GM12878 (cell line): ENCODE results near the gene ZNF543. TPM values are rescaled to one million over a fixed set of nuclear protein-coding genes. Genes with fewer than 3 reads are reported as not detected.

Source experiments
- ATAC-seq: fragments of 200-7000 bp; cut with Tn5 transposase; 3 replicates; pipeline ENCODE4 v1.9.1; 2020; ENCODE audit warnings: mild to moderate bottlenecking, moderate library complexity
- BruUV-seq: library from RNA; stranded (reverse); fragments of 400-500 nt; replicated peaks from 2 replicates; lab custom pipeline; 2021; lab: Mats Ljungman, UMichigan
- CTCF ChIA-PET: fragments of 300-600 bp; sonication (Branson Sonifier 250); formaldehyde crosslinking; extraction: SDS; loops from one replicate; lab custom pipeline; 2021; ENCODE audit warnings: inconsistent platforms; lab: Yijun Ruan, JAX
- POLR2A ChIA-PET: fragments of 350-600 bp; formaldehyde crosslinking; extraction: SDS; loops from one replicate; lab custom pipeline; 2021; ENCODE audit warnings: inconsistent platforms; lab: Charles Lee
- RAD21 ChIA-PET: fragments of 300-600 bp; sonication (Branson Sonifier 250); formaldehyde crosslinking; loops from one replicate; lab custom pipeline; 2023; ENCODE audit warnings: antibody characterized with exemption; ENCODE audit not compliant: unreplicated experiment; lab: Charles Lee
- SMC1A ChIA-PET: fragments of 300-600 bp; sonication (Branson Sonifier 250); formaldehyde crosslinking; loops from one replicate; lab custom pipeline; 2023; ENCODE audit not compliant: unreplicated experiment, uncharacterized antibody; lab: Charles Lee
- DNase-seq: peaks from one replicate; pipeline ENCODE4 v3.0.0-alpha.2; 2011; ENCODE audit warnings: low read depth, low spot score
- FAIRE-seq: peaks from 3 replicates; lab custom pipeline; 2011; peaks lifted over from hg19 to GRCh38; lab: Jason Lieb, UNC
- H2AFZ ChIP-seq: 2 replicates; pipeline ENCODE4 v1.6.0; 2011; ENCODE audit warnings: low read depth, low read length, control low read depth; ENCODE audit not compliant: control insufficient read depth
- H3K27ac ChIP-seq: 2 replicates; pipeline ENCODE4 v1.5.1; 2011; ENCODE audit warnings: control low read depth; ENCODE audit not compliant: control insufficient read depth, insufficient read depth
- H3K27me3 ChIP-seq, 2 experiments: replicated peaks in 1 of 2; 2 replicates each; pipeline versions ENCODE4 v1.6.0 to v1.6.1; 2011; ENCODE audit warnings: low read length in 1 of 2; ENCODE audit not compliant: control insufficient read depth in 2 of 2, insufficient read depth in 2 of 2
- H3K36me3 ChIP-seq, 2 experiments: 2 replicates each; pipeline ENCODE4 v1.5.1; 2011; ENCODE audit warnings: low read length in 1 of 2; ENCODE audit not compliant: control insufficient read depth in 2 of 2, insufficient read depth in 2 of 2
- H3K4me1 ChIP-seq: 2 replicates; pipeline ENCODE4 v1.6.1; 2011; ENCODE audit warnings: mild to moderate bottlenecking, low read length, moderate library complexity, mixed read lengths; ENCODE audit not compliant: control insufficient read depth, insufficient read depth
- H3K4me2 ChIP-seq: 2 replicates; pipeline ENCODE4 v1.6.0; 2011; ENCODE audit warnings: control low read depth; ENCODE audit not compliant: control insufficient read depth, insufficient read depth
- H3K4me3 ChIP-seq: fragments of 200-600 bp; sonication (generic); 2 replicates; pipeline ENCODE4 v1.5.1; 2016
- H3K79me2 ChIP-seq: 2 replicates; pipeline ENCODE4 v1.6.0; 2011; ENCODE audit warnings: low read length; ENCODE audit not compliant: control insufficient read depth, insufficient read depth
- H3K9ac ChIP-seq: 2 replicates; pipeline ENCODE4 v1.8.0; 2011; ENCODE audit warnings: low read length, control low read depth, mixed read lengths; ENCODE audit not compliant: control insufficient read depth, insufficient read depth
- H3K9me3 ChIP-seq: replicated peaks from 3 replicates; pipeline ENCODE4 v1.5.1; 2011; ENCODE audit warnings: mild to moderate bottlenecking, low read length; ENCODE audit not compliant: control insufficient read depth, insufficient read depth
- H4K20me1 ChIP-seq: 2 replicates; pipeline ENCODE4 v1.6.0; 2011; ENCODE audit not compliant: control insufficient read depth, insufficient read depth
- CBX3 ChIP-seq: fragments of 200-600 bp; sonication (generic); IDR thresholded peaks from 2 replicates; pipeline ENCODE4 v1.6.1; 2016; ENCODE audit warnings: low read depth, borderline replicate concordance
- IKZF2 ChIP-seq, 2 experiments: fragments of 450-650 bp; IDR thresholded peaks; 2 replicates each; pipeline ENCODE4 v1.6.1; 2017; ENCODE audit warnings: mild to moderate bottlenecking in 2 of 2, moderate library complexity in 2 of 2
- JUNB ChIP-seq: IDR thresholded peaks from 2 replicates; pipeline ENCODE4 v1.6.1; 2016; ENCODE audit warnings: antibody characterized with exemption, mild to moderate bottlenecking
- MYB ChIP-seq: fragments of 150-350 bp; IDR thresholded peaks from 2 replicates; pipeline ENCODE4 v1.6.1; 2014; ENCODE audit warnings: mild to moderate bottlenecking, low read depth, low read length, borderline replicate concordance
- MYC ChIP-seq: IDR thresholded peaks from 2 replicates; pipeline ENCODE4 v1.6.1; 2011; ENCODE audit warnings: mild to moderate bottlenecking, low read length, moderate library complexity, inconsistent platforms; ENCODE audit not compliant: insufficient read depth, insufficient replicate concordance, insufficient read length, severe bottlenecking
- PML ChIP-seq: IDR thresholded peaks from 2 replicates; pipeline ENCODE4 v1.6.1; 2012; ENCODE audit warnings: low read length, inconsistent platforms
- RELA ChIP-seq: fragments of 450-650 bp; IDR thresholded peaks from 2 replicates; pipeline ENCODE4 v1.8.0; 2014; ENCODE audit warnings: borderline replicate concordance; ENCODE audit not compliant: partially characterized antibody
- RFX5 ChIP-seq: IDR thresholded peaks from 2 replicates; pipeline ENCODE4 v1.6.1; 2011; ENCODE audit warnings: low read depth, low read length, improper control_type of control experiment
- SRF ChIP-seq, 2 experiments: IDR thresholded peaks; 2 replicates each; pipeline ENCODE4 v1.6.1; 2011; ENCODE audit warnings: low read depth in 2 of 2, low read length in 2 of 2, mild to moderate bottlenecking in 1 of 2, moderate library complexity in 1 of 2
- ZNF217 ChIP-seq: fragments of 450-650 bp; IDR thresholded peaks from 2 replicates; pipeline ENCODE4 v1.6.1; 2017; ENCODE audit warnings: antibody characterized with exemption, mild to moderate bottlenecking
- in situ Hi-C: fragments of 300-500 bp; cut with MboI; formaldehyde crosslinking; loops from 9 replicates; pipeline ENCODE4 v1.14.3; 2018; ENCODE audit warnings: mixed read lengths
- intact Hi-C: fragments of 100-400 bp; cut with micrococcal nuclease; formaldehyde crosslinking; loops from one replicate; pipeline ENCODE4 v1.14.2; 2022; ENCODE audit not compliant: unreplicated experiment
- polyA plus RNA-seq, 11 experiments: library from polyadenylated mRNA; depleted of rRNA in 4 of 11; unstranded in 6 of 11; stranded (reverse) in 5 of 11; fragments of >200 nt; fragmentation: Nextera tagmentation in 4 of 11; fragmentation: Illumina TruSeq in 1 of 11; extraction: Ambion mirVana in 4 of 11; extraction: Trizol in 1 of 11; gene quantifications; 1 replicate in 1 of 11; 2 replicates in 10 of 11; pipeline versions ENCODE4 v1.2.1 to v1.2.3, GENCODE V29; 2011 to 2016; ENCODE audit warnings: inconsistent platforms in 2 of 11, missing spikeins in 2 of 11, low read depth in 1 of 11
- total RNA-seq, 4 experiments: library from RNA; depleted of rRNA in 3 of 4; stranded (reverse); fragments of >200 nt in 3 of 4; fragmentation: Illumina TruSeq in 1 of 4; extraction: Trizol in 1 of 4; gene quantifications; 2 replicates each; pipeline versions ENCODE4 v1.2.1 to v1.2.3, GENCODE V29; 2013 to 2021
- TF ChIP-seq, protein P1 (sequence below): IDR thresholded peaks from 2 replicates; pipeline ENCODE4 v1.6.1; 2011; ENCODE audit warnings: low read depth, mild to moderate bottlenecking, low read length, moderate library complexity, borderline replicate concordance; ENCODE audit errors: extremely low read depth
- TF ChIP-seq, protein P2 (sequence below): fragments of 450-650 bp; IDR thresholded peaks from 2 replicates; pipeline ENCODE4 v1.6.1; 2017; ENCODE audit warnings: mild to moderate bottlenecking, moderate library complexity
- TF ChIP-seq, protein P3 (sequence below): fragments of 450-650 bp; IDR thresholded peaks from 2 replicates; pipeline ENCODE4 v1.6.1; 2018; ENCODE audit warnings: mild to moderate bottlenecking, low read depth, moderate library complexity; ENCODE audit not compliant: partially characterized antibody
- TF ChIP-seq, protein P4 (sequence below): IDR thresholded peaks from 2 replicates; pipeline ENCODE4 v1.6.1; 2011; ENCODE audit warnings: borderline replicate concordance, low read depth, mild to moderate bottlenecking, moderate library complexity, low read length; ENCODE audit not compliant: insufficient read depth, poor library complexity, severe bottlenecking

The ZNF543 gene
- total and polyA plus RNA-seq, 10 of the 15 experiments (the other 5 are each of a cell fraction or from before 2014, with no cell fraction given), result 0.53 to 9.0 (median 3.5) TPM

DNA sequence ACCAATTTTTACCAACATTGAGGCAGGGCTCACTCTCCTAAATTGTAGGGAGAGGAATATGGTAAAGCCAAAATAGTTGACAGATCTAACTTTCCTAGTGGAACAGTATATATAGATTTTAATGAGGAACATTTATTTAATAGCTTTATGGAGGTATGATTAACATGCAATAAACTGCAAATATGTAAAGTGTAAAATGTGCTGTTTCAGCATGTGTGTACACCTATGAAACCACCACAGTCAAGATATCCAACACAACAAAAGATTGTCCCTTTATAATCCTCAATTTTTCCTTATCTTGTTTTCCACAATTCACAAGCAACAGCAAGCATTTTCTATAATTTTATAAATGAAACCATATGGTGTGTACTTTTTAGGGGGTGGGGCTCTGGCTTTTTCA is 39.0 kb downstream of the ZNF543 start:
- ChIA-PET SMC1A (no interaction called here), RAD21 (no interaction called here), CTCF (no interaction called here), POLR2A (no interaction called here)
- Histone ChIP-seq H3K27ac (no peak overlapping the region), H3K4me2 (no peak overlapping the region), H3K4me3 (no peak overlapping the region), H3K9ac (no peak overlapping the region), H3K4me1 (no peaks in the 10 kb centered on the region), H4K20me1 (no peaks in the 10 kb centered on the region), H3K36me3 (peaks cover 10 to 27% of the 10 kb centered on the region in 2 experiments), H2AFZ (no peak overlapping the region), H3K27me3 (no peaks in the 10 kb centered on the region), H3K9me3 (peaks cover 14% of the 10 kb centered on the region; the same call in 1 of the 3 replicates), H3K79me2 (peaks cover 5% of the 10 kb centered on the region)
- no peak for ATAC-seq
- no peak for FAIRE-seq
- intact Hi-C loops (no loop called here), in situ Hi-C loops (no loop called here)
- DNase-seq, result no peak
- BruUV-seq, result no TSS peak
- TF ChIP-seq SRF (IDR thresholded peaks at IDR 0.05; ENCODE audit: low read depth in 2 of 2, low read length in 2 of 2) (no peak), MYC (no peak), MYB (no peak), PML (no peak), RELA (no peak), JUNB (no peak), CBX3 (no peak), RFX5 (no peak), ZNF217 (no peak), IKZF2 (IDR thresholded peaks at IDR 0.05) (no peak)
- TF ChIP-seq, protein P1, sequence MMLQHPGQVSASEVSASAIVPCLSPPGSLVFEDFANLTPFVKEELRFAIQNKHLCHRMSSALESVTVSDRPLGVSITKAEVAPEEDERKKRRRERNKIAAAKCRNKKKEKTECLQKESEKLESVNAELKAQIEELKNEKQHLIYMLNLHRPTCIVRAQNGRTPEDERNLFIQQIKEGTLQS, result no peak
- TF ChIP-seq, protein P2, sequence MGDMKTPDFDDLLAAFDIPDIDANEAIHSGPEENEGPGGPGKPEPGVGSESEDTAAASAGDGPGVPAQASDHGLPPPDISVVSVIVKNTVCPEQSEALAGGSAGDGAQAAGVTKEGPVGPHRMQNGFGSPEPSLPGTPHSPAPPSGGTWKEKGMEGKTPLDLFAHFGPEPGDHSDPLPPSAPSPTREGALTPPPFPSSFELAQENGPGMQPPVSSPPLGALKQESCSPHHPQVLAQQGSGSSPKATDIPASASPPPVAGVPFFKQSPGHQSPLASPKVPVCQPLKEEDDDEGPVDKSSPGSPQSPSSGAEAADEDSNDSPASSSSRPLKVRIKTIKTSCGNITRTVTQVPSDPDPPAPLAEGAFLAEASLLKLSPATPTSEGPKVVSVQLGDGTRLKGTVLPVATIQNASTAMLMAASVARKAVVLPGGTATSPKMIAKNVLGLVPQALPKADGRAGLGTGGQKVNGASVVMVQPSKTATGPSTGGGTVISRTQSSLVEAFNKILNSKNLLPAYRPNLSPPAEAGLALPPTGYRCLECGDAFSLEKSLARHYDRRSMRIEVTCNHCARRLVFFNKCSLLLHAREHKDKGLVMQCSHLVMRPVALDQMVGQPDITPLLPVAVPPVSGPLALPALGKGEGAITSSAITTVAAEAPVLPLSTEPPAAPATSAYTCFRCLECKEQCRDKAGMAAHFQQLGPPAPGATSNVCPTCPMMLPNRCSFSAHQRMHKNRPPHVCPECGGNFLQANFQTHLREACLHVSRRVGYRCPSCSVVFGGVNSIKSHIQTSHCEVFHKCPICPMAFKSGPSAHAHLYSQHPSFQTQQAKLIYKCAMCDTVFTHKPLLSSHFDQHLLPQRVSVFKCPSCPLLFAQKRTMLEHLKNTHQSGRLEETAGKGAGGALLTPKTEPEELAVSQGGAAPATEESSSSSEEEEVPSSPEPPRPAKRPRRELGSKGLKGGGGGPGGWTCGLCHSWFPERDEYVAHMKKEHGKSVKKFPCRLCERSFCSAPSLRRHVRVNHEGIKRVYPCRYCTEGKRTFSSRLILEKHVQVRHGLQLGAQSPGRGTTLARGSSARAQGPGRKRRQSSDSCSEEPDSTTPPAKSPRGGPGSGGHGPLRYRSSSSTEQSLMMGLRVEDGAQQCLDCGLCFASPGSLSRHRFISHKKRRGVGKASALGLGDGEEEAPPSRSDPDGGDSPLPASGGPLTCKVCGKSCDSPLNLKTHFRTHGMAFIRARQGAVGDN, result no peak
- TF ChIP-seq, protein P3, sequence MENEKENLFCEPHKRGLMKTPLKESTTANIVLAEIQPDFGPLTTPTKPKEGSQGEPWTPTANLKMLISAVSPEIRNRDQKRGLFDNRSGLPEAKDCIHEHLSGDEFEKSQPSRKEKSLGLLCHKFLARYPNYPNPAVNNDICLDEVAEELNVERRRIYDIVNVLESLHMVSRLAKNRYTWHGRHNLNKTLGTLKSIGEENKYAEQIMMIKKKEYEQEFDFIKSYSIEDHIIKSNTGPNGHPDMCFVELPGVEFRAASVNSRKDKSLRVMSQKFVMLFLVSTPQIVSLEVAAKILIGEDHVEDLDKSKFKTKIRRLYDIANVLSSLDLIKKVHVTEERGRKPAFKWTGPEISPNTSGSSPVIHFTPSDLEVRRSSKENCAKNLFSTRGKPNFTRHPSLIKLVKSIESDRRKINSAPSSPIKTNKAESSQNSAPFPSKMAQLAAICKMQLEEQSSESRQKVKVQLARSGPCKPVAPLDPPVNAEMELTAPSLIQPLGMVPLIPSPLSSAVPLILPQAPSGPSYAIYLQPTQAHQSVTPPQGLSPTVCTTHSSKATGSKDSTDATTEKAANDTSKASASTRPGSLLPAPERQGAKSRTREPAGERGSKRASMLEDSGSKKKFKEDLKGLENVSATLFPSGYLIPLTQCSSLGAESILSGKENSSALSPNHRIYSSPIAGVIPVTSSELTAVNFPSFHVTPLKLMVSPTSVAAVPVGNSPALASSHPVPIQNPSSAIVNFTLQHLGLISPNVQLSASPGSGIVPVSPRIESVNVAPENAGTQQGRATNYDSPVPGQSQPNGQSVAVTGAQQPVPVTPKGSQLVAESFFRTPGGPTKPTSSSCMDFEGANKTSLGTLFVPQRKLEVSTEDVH, result no peak
- TF ChIP-seq, protein P4, sequence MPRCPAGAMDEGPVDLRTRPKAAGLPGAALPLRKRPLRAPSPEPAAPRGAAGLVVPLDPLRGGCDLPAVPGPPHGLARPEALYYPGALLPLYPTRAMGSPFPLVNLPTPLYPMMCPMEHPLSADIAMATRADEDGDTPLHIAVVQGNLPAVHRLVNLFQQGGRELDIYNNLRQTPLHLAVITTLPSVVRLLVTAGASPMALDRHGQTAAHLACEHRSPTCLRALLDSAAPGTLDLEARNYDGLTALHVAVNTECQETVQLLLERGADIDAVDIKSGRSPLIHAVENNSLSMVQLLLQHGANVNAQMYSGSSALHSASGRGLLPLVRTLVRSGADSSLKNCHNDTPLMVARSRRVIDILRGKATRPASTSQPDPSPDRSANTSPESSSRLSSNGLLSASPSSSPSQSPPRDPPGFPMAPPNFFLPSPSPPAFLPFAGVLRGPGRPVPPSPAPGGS, result no peak
